ENCODE data around the gene ELOVL5. TPM values are rescaled to one million over a fixed set of nuclear protein-coding genes. Genes with fewer than 3 reads are reported as not detected.
A peak's percentile ranks its signal among the peaks of the same experiment; 100 is the strongest.

Gene ELOVL5

Small RNA genes lying within 50 kb of the gene (small RNA-seq; reads per million reads assigned to genes)
- not detected for gene MIR5685
- 2.6 reads per million, percentile 73 among the genes with 10 or more reads in this experiment for gene RNU1-136P
